SU-DHL-6 (cell line): ENCODE data around the gene FGF9.

Source experiments
- CTCF ChIP-seq: fragments of 200-600 bp; sonication (generic); IDR thresholded peaks from one replicate; pipeline ENCODE4 v1.5.1; 2017; ENCODE audit warnings: antibody characterized with exemption, mild to moderate bottlenecking, low read length, moderate library complexity; ENCODE audit not compliant: insufficient read depth, poor library complexity, severe bottlenecking
- EZH2phosphoT487 ChIP-seq: fragments of 200-600 bp; sonication (generic), shearing (Covaris generic); conservative IDR thresholded peaks from 2 replicates; pipeline ENCODE4 v1.6.1; 2018; ENCODE audit warnings: mild to moderate bottlenecking, antibody characterized with exemption, low read length, moderate library complexity, mixed read lengths

GRCh38 chr13:21675095-21675991, 4.5 kb downstream of the FGF9 start:
- no peak for TF ChIP-seq CTCF
- no peak for TF ChIP-seq EZH2phosphoT487
